HepG2 (cell line): ENCODE data around the gene AANAT. TPM values are rescaled to one million over a fixed set of nuclear protein-coding genes. Genes with fewer than 3 reads are reported as not detected.

Experiments
- ATAC-seq: fragments of 200-7000 bp; cut with Tn5 transposase; 3 replicates; pipeline ENCODE4 v1.9.1; 2020; ENCODE audit warnings: mild to moderate bottlenecking, moderate library complexity
- BruUV-seq: library from RNA; stranded (reverse); fragments of 400-500 nt; replicated peaks from 2 replicates; lab custom pipeline; 2021; lab: Mats Ljungman, UMichigan
- CTCF ChIA-PET: fragments of 300-600 bp; formaldehyde crosslinking; extraction: SDS; loops from one replicate; lab custom pipeline; 2021; ENCODE audit warnings: low total read pairs, inconsistent platforms, low intra/inter-chr PET ratio; lab: Yijun Ruan, JAX
- POLR2A ChIA-PET: fragments of 350-600 bp; sonication (Branson Sonifier 250); formaldehyde crosslinking; loops from one replicate; lab custom pipeline; 2020; ENCODE audit warnings: antibody characterized with exemption, inconsistent platforms; lab: Yijun Ruan, JAX
- DNase-seq: peaks from one replicate; pipeline ENCODE4 v3.0.0-alpha.2; 2015; ENCODE audit warnings: low spot score
- FAIRE-seq: peaks from 3 replicates; lab custom pipeline; 2011; peaks lifted over from hg19 to GRCh38; lab: Jason Lieb, UNC
- H2AFZ ChIP-seq: one replicate; pipeline ENCODE4 v1.6.1; 2011; ENCODE audit warnings: low read length, inconsistent platforms
- H3K27ac ChIP-seq: fragments of 300-600 bp; 3 replicates; pipeline ENCODE4 v1.8.0; 2011; ENCODE audit warnings: mixed run types, mild to moderate bottlenecking, mixed read lengths, low read length, inconsistent platforms; ENCODE audit not compliant: insufficient read depth; ENCODE audit errors: extremely low read length
- H3K27me3 ChIP-seq, 2 experiments: fragments of 200-600 bp in 1 of 2; 2 replicates in 1 of 2; 3 replicates in 1 of 2; pipeline versions ENCODE4 v1.6.0 to v1.8.0; 2011; ENCODE audit warnings: low read length in 2 of 2, mild to moderate bottlenecking in 2 of 2, moderate library complexity in 2 of 2, inconsistent platforms in 1 of 2; ENCODE audit not compliant: insufficient read depth in 2 of 2, control insufficient read depth in 1 of 2
- H3K36me3 ChIP-seq, 2 experiments: fragments of 200-600 bp in 1 of 2; replicated peaks in 1 of 2; 2 replicates in 1 of 2; 3 replicates in 1 of 2; pipeline versions ENCODE4 v1.5.1 to v1.8.0; 2011; ENCODE audit warnings: low read length in 2 of 2, inconsistent platforms in 1 of 2; ENCODE audit not compliant: insufficient read depth in 2 of 2, control insufficient read depth in 1 of 2
- H3K4me1 ChIP-seq: 2 replicates; pipeline ENCODE4 v1.5.1; 2012; ENCODE audit warnings: low read length, inconsistent platforms; ENCODE audit not compliant: insufficient read depth
- H3K4me2 ChIP-seq: 2 replicates; pipeline ENCODE4 v1.6.0; 2011; ENCODE audit warnings: low read depth, low read length, inconsistent platforms
- H3K4me3 ChIP-seq, 3 experiments: fragments of 200-600 bp in 1 of 3; sonication (generic), shearing (Covaris generic) in 1 of 3; replicated peaks in 1 of 3; 2 replicates each; pipeline ENCODE4 v1.5.1; 2011 to 2016; ENCODE audit warnings: low read length in 3 of 3, inconsistent platforms in 2 of 3, low read depth in 2 of 3, mild to moderate bottlenecking in 2 of 3, control low read depth in 1 of 3, mixed read lengths in 1 of 3; ENCODE audit not compliant: insufficient read depth in 1 of 3
- H3K79me2 ChIP-seq: one replicate; pipeline ENCODE4 v1.6.1; 2011; ENCODE audit warnings: low read length, inconsistent platforms; ENCODE audit not compliant: insufficient read depth
- H3K9ac ChIP-seq: 2 replicates; pipeline ENCODE4 v1.6.0; 2011; ENCODE audit warnings: mild to moderate bottlenecking, low read depth, low read length, inconsistent platforms; ENCODE audit not compliant: insufficient read depth
- H3K9me3 ChIP-seq: 2 replicates; pipeline ENCODE4 v1.5.1; 2012; ENCODE audit warnings: mild to moderate bottlenecking, low read length
- H4K20me1 ChIP-seq: 2 replicates; pipeline ENCODE4 v1.6.0; 2011; ENCODE audit warnings: inconsistent platforms, mild to moderate bottlenecking, low read length, moderate library complexity; ENCODE audit not compliant: insufficient read depth
- AKAP8 ChIP-seq: sonication (generic); formaldehyde crosslinking; IDR thresholded peaks from 2 replicates; pipeline ENCODE4 v1.5.1; 2020; ENCODE audit warnings: mild to moderate bottlenecking, missing genetic modification reagents
- CHD4 ChIP-seq: fragments of 200-600 bp; sonication (generic); IDR thresholded peaks from 2 replicates; pipeline ENCODE4 v1.7.0; 2017; ENCODE audit warnings: mild to moderate bottlenecking, low read length, borderline replicate concordance
- DMAP1 ChIP-seq: IDR thresholded peaks from 2 replicates; pipeline ENCODE4 v1.6.1; 2016
- HNF4A ChIP-seq: sonication (generic); formaldehyde crosslinking; IDR thresholded peaks from 2 replicates; pipeline ENCODE4 v1.4.0; 2020; ENCODE audit warnings: missing genetic modification reagents
- HNF4G ChIP-seq, 2 experiments: sonication (generic) in 1 of 2; formaldehyde crosslinking in 1 of 2; IDR thresholded peaks; 2 replicates each; pipeline versions ENCODE4 v1.4.0 to v1.6.1; 2011 to 2020; ENCODE audit warnings: borderline replicate concordance in 2 of 2, low read depth in 2 of 2, mild to moderate bottlenecking in 2 of 2, low read length in 1 of 2, missing genetic modification reagents in 1 of 2, moderate library complexity in 1 of 2
- KLF12 ChIP-seq: sonication (generic); formaldehyde crosslinking; IDR thresholded peaks from 2 replicates; pipeline ENCODE4 v1.4.0; 2020; ENCODE audit warnings: missing genetic modification reagents, borderline replicate concordance
- RAD51 ChIP-seq: fragments of 450-650 bp; IDR thresholded peaks from 2 replicates; pipeline ENCODE4 v1.6.1; 2016; ENCODE audit warnings: borderline replicate concordance
- XRCC5 ChIP-seq: fragments of 200-400 bp; formaldehyde crosslinking; optimal IDR thresholded peaks from 2 replicates; pipeline ENCODE3; 2017; ENCODE audit warnings: mild to moderate bottlenecking, low read length
- ZFP36L1 ChIP-seq: sonication (generic); formaldehyde crosslinking; IDR thresholded peaks from 2 replicates; pipeline ENCODE4 v1.8.0; 2022; ENCODE audit warnings: mild to moderate bottlenecking, missing genetic modification reagents, moderate library complexity
- ZNF317 ChIP-seq: sonication (generic); formaldehyde crosslinking; IDR thresholded peaks from 2 replicates; pipeline ENCODE4 v1.5.0; 2020; ENCODE audit warnings: mild to moderate bottlenecking, missing genetic modification reagents
- ZNF33A ChIP-seq: sonication (generic); formaldehyde crosslinking; IDR thresholded peaks from 2 replicates; pipeline ENCODE4 v1.5.1; 2020; ENCODE audit warnings: missing genetic modification reagents, mild to moderate bottlenecking, moderate library complexity, borderline replicate concordance
- ZNF354B ChIP-seq: sonication (generic); formaldehyde crosslinking; IDR thresholded peaks from 2 replicates; pipeline ENCODE4 v1.8.0; 2022; ENCODE audit warnings: mild to moderate bottlenecking, missing genetic modification reagents
- ZNF607 ChIP-seq: sonication (generic); formaldehyde crosslinking; IDR thresholded peaks from 2 replicates; pipeline ENCODE4 v1.5.1; 2020; ENCODE audit warnings: missing genetic modification reagents, mild to moderate bottlenecking, borderline replicate concordance
- ZNF703 ChIP-seq: sonication (generic); formaldehyde crosslinking; IDR thresholded peaks from 2 replicates; pipeline ENCODE4 v1.5.1; 2020; ENCODE audit warnings: missing genetic modification reagents, mild to moderate bottlenecking, moderate library complexity, borderline replicate concordance
- ZSCAN29 ChIP-seq: sonication (generic); formaldehyde crosslinking; conservative IDR thresholded peaks from 2 replicates; pipeline ENCODE4 v1.4.0; 2020; ENCODE audit warnings: mild to moderate bottlenecking, missing genetic modification reagents
- WGBS: methylation state at CpG from one replicate; pipeline ENCODE4 v1.1.6; 2017; ENCODE audit warnings: low lambda C conversion rate; 5-methylcytosine and 5-hydroxymethylcytosine counted together
- in situ Hi-C: cut with HindIII; loops from 2 replicates; pipeline ENCODE4 v1.10.0; 2017; ENCODE audit warnings: low pct_unique_long_range_greater_than_20kb; ENCODE audit not compliant: extremely low pct_ligation_motif_present
- intact Hi-C: fragments of 100-400 bp; cut with micrococcal nuclease; formaldehyde crosslinking; loops from one replicate; pipeline ENCODE4 v1.10.0; 2022; ENCODE audit not compliant: unreplicated experiment
- polyA plus RNA-seq, 8 experiments: library from polyadenylated mRNA; depleted of rRNA in 3 of 8; stranded (reverse) in 7 of 8; unstranded in 1 of 8; fragments of >200 nt; fragmentation: Illumina TruSeq in 4 of 8; extraction: Trizol in 4 of 8; gene quantifications; 2 replicates each; pipeline versions ENCODE4 v1.2.1 to v1.2.3, GENCODE V29; 2011 to 2016; ENCODE audit warnings: low read depth in 4 of 8, missing spikeins in 1 of 8, mixed read lengths in 1 of 8; ENCODE audit not compliant: insufficient read depth in 1 of 8
- total RNA-seq, 5 experiments: library from RNA; depleted of rRNA; stranded (reverse); fragments of >200 nt; fragmentation: Illumina TruSeq; extraction: Trizol; gene quantifications; 2 replicates each; pipeline ENCODE4 v1.2.3, GENCODE V29; 2016; ENCODE audit warnings: low read depth in 1 of 5
- TF ChIP-seq, protein P1 (sequence below): sonication (generic); formaldehyde crosslinking; conservative IDR thresholded peaks from 2 replicates; pipeline ENCODE4 v1.4.0; 2020; ENCODE audit warnings: missing genetic modification reagents
- TF ChIP-seq, protein P2 (sequence below): sonication (generic); formaldehyde crosslinking; IDR thresholded peaks from 2 replicates; pipeline ENCODE4 v1.9.0; 2022; ENCODE audit warnings: missing genetic modification reagents, mild to moderate bottlenecking, borderline replicate concordance
- TF ChIP-seq, protein P3 (sequence below): sonication (generic); formaldehyde crosslinking; IDR thresholded peaks from 2 replicates; pipeline ENCODE4 v1.4.0; 2020; ENCODE audit warnings: missing genetic modification reagents
- TF ChIP-seq, protein P4 (sequence below): sonication (generic); formaldehyde crosslinking; IDR thresholded peaks from 2 replicates; pipeline ENCODE4 v1.8.0; 2022; ENCODE audit warnings: missing genetic modification reagents, low read depth, mild to moderate bottlenecking, borderline replicate concordance

Gene AANAT
- total and polyA plus RNA-seq, 2 of the 13 experiments (the other 11 are each of a cell fraction or from before 2014, with no cell fraction given): 0.07 TPM; not detected in 1

DNA sequence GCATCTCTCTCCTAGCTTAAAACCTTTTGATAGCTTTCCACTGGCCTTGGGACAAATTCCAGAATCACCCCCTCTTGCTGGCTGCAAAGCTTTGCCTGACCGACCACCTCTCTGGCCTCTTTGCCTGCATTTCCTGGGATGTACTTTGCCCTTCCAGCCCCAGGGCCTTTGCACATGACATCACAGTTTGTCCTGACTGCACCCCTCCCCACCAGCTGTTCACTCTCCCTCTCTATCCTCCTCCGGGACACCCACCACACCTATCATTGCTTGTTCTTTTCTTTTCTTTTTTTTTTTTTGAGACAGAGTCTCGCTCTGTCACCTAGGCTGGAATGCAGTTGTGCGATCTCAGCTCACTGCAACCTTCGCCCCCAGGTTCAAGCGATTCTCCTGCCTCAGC lies 7.9 kb downstream of the AANAT start:
- Histone ChIP-seq H3K9ac (no peak overlapping the region), H3K27ac (no peak overlapping the region), H3K9me3 (no peaks in the 10 kb centered on the region), H3K4me2 (no peak overlapping the region), H3K4me1 (peaks cover 8% of the 10 kb centered on the region), H3K27me3 (no peaks in the 10 kb centered on the region), H2AFZ (no peak overlapping the region), H3K36me3 (peaks cover 0 to 6% of the 10 kb centered on the region in 2 experiments; a peak in 2 of 5 replicates), H4K20me1 (no peaks in the 10 kb centered on the region), H3K4me3 (no peak overlapping the region), H3K79me2 (no peaks in the 10 kb centered on the region)
- no peak for DNase-seq
- 83% methylated on average over 6 of the region's 6 CpGs for WGBS
- BruUV-seq: no TSS peak
- ChIA-PET POLR2A (interaction anchor here (1.3 to 5.7 kb wide), 2 partner anchors 16 to 24 kb away, joined by 3 to 59 read pairs; partner anchors contain the start of gene RHBDF2), CTCF (interaction anchor here (2.6 kb wide), 1 partner anchor 31 kb away, joined by 15 read pairs; no protein-coding TSS in a partner anchor)
- no peak for ATAC-seq
- in situ Hi-C loops (no loop called here), intact Hi-C loops (no loop called here)
- FAIRE-seq: peak; percentile 12
- no peak for TF ChIP-seq XRCC5
- TF ChIP-seq ZSCAN29: no peak
- no peak for TF ChIP-seq RAD51
- 0 out of 2 replicates have a peak, but pooled peaks have one; percentile 68 for TF ChIP-seq CHD4
- TF ChIP-seq ZNF33A (CRISPR knock-in tag): no peak
- TF ChIP-seq, protein P1, sequence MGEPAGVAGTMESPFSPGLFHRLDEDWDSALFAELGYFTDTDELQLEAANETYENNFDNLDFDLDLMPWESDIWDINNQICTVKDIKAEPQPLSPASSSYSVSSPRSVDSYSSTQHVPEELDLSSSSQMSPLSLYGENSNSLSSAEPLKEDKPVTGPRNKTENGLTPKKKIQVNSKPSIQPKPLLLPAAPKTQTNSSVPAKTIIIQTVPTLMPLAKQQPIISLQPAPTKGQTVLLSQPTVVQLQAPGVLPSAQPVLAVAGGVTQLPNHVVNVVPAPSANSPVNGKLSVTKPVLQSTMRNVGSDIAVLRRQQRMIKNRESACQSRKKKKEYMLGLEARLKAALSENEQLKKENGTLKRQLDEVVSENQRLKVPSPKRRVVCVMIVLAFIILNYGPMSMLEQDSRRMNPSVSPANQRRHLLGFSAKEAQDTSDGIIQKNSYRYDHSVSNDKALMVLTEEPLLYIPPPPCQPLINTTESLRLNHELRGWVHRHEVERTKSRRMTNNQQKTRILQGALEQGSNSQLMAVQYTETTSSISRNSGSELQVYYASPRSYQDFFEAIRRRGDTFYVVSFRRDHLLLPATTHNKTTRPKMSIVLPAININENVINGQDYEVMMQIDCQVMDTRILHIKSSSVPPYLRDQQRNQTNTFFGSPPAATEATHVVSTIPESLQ: no peak
- TF ChIP-seq, protein P2, sequence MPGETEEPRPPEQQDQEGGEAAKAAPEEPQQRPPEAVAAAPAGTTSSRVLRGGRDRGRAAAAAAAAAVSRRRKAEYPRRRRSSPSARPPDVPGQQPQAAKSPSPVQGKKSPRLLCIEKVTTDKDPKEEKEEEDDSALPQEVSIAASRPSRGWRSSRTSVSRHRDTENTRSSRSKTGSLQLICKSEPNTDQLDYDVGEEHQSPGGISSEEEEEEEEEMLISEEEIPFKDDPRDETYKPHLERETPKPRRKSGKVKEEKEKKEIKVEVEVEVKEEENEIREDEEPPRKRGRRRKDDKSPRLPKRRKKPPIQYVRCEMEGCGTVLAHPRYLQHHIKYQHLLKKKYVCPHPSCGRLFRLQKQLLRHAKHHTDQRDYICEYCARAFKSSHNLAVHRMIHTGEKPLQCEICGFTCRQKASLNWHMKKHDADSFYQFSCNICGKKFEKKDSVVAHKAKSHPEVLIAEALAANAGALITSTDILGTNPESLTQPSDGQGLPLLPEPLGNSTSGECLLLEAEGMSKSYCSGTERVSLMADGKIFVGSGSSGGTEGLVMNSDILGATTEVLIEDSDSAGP (CRISPR knock-in tag): 0 out of 2 replicates have a peak, but pooled peaks have one; percentile 23
- TF ChIP-seq KLF12 (CRISPR knock-in tag): no peak
- 0 out of 2 replicates have a peak, but pooled peaks have one; percentile 11 for TF ChIP-seq HNF4G (IDR thresholded peaks at IDR 0.05; ENCODE audit: borderline replicate concordance, low read depth, low read length)
- no peak for TF ChIP-seq HNF4G (CRISPR knock-in tag; IDR thresholded peaks at IDR 0.05; ENCODE audit: borderline replicate concordance, low read depth)
- no peak for TF ChIP-seq ZNF607
- no peak for TF ChIP-seq HNF4A (CRISPR knock-in tag)
- TF ChIP-seq ZFP36L1 (CRISPR knock-in tag): no peak
- TF ChIP-seq ZNF703 (CRISPR knock-in tag): no peak
- no peak for TF ChIP-seq ZNF317 (CRISPR knock-in tag)
- TF ChIP-seq, protein P3, sequence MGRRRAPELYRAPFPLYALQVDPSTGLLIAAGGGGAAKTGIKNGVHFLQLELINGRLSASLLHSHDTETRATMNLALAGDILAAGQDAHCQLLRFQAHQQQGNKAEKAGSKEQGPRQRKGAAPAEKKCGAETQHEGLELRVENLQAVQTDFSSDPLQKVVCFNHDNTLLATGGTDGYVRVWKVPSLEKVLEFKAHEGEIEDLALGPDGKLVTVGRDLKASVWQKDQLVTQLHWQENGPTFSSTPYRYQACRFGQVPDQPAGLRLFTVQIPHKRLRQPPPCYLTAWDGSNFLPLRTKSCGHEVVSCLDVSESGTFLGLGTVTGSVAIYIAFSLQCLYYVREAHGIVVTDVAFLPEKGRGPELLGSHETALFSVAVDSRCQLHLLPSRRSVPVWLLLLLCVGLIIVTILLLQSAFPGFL: no peak
- TF ChIP-seq AKAP8: no peak
- no peak for TF ChIP-seq ZNF354B (CRISPR knock-in tag)
- no peak for TF ChIP-seq DMAP1 (CRISPR knock-in tag)
- TF ChIP-seq, protein P4, sequence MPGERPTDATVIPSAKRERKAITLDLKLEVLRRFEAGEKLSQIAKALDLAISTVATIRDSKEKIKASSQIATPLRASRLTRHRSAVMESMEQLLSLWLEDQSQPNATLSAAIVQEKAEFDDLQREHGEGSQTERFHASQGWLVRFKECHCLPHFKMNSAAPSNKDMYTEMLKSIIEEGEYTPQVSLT (CRISPR knock-in tag): no peak
